ENCODE results near the gene NOVA2.

The NOVA2 gene

DNA sequence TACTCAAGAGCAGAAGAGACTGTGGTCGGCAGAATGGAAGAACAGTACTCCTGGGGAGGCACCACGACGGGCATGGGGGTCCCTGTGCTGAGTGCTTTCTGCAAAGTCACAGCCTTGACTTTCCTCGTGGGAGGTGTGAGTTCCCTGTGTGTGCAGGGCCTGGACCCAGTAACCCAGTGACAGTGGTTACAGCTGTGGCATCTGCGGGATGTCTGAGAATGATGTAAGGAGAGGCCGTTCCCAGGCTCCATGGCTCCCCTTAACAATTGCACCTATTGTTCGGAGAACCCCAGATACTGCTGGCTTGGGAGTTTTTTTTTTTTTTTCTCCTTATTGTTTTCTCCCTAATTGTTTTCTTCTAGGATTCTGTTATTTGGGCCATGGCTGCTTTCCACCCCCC is 54.0 kb downstream of the NOVA2 start:
- H3K4me1 ChIP-seq (ENCODE audit: insufficient read depth, low read length): peaks cover 24% of the 10 kb centered on the region
- H4K20me1 ChIP-seq (ENCODE audit: insufficient read depth, low read length): no peaks in the 10 kb centered on the region
- no peaks in the 10 kb centered on the region for H3K27me3 ChIP-seq (ENCODE audit: insufficient read depth, low read length, poor library complexity)
- ATAC-seq (ENCODE audit: insufficient read depth, low read depth) (no peak), DNase-seq (no peak)
- no peak overlapping the region for H3K4me2 ChIP-seq (ENCODE audit: insufficient read depth, low read length)
- no peak overlapping the region for H3K4me3 ChIP-seq (ENCODE audit: low read depth in 1 of 2, low read length in 2 of 2)
- H2AFZ ChIP-seq (ENCODE audit: low read depth, low read length): no peak overlapping the region
- no peak for TF ChIP-seq EZH2 (IDR thresholded peaks at IDR 0.05; ENCODE audit: borderline replicate concordance, low read depth, low read length, severe bottlenecking)
- TF ChIP-seq, protein P1, sequence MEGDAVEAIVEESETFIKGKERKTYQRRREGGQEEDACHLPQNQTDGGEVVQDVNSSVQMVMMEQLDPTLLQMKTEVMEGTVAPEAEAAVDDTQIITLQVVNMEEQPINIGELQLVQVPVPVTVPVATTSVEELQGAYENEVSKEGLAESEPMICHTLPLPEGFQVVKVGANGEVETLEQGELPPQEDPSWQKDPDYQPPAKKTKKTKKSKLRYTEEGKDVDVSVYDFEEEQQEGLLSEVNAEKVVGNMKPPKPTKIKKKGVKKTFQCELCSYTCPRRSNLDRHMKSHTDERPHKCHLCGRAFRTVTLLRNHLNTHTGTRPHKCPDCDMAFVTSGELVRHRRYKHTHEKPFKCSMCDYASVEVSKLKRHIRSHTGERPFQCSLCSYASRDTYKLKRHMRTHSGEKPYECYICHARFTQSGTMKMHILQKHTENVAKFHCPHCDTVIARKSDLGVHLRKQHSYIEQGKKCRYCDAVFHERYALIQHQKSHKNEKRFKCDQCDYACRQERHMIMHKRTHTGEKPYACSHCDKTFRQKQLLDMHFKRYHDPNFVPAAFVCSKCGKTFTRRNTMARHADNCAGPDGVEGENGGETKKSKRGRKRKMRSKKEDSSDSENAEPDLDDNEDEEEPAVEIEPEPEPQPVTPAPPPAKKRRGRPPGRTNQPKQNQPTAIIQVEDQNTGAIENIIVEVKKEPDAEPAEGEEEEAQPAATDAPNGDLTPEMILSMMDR (IDR thresholded peaks at IDR 0.05; ENCODE audit: borderline replicate concordance, extremely low read depth, low read length, poor library complexity, severe bottlenecking): no peak
- H3K36me3 ChIP-seq (ENCODE audit: insufficient read depth, low read length): no peaks in the 10 kb centered on the region
- H3K9ac ChIP-seq (ENCODE audit: low read depth, low read length): no peak overlapping the region
- H3K79me2 ChIP-seq (ENCODE audit: insufficient read depth, low read length): no peaks in the 10 kb centered on the region
- no peaks in the 10 kb centered on the region for H3K9me3 ChIP-seq (ENCODE audit: insufficient read depth, low read length, severe bottlenecking)
- no peak overlapping the region for H3K27ac ChIP-seq (ENCODE audit: low read length)

DNA sequence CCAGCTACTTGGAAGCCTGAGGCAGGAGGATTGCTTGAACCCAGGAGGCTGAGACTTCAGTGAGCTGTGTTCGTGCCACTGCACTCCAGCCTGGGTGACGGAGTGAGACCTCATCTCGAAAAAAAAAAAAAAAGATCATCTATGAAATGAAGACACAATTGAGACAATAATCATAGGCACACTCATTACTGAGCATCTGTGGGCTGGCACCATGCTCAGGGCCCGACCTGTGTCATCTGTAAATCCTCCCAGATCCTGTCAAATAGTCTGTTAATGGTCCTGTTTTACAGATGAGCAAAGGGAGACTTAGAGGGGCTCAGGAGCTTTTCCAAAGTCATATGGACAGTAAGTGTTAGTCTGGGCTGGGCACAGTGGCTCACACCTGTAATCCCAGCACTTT is 54.9 kb downstream of the NOVA2 start:
- H3K4me2 ChIP-seq (ENCODE audit: insufficient read depth, low read length): no peak overlapping the region
- DNase-seq: no peak
- ATAC-seq (ENCODE audit: insufficient read depth, low read depth): no peak
- H2AFZ ChIP-seq (ENCODE audit: low read depth, low read length): no peak overlapping the region
- no peak overlapping the region for H3K4me3 ChIP-seq (ENCODE audit: low read depth in 1 of 2, low read length in 2 of 2)
- H3K9ac ChIP-seq (ENCODE audit: low read depth, low read length): no peak overlapping the region
- H3K27me3 ChIP-seq (ENCODE audit: insufficient read depth, low read length, poor library complexity): no peaks in the 10 kb centered on the region
- H3K27ac ChIP-seq (ENCODE audit: low read length): no peak overlapping the region
- no peaks in the 10 kb centered on the region for H3K9me3 ChIP-seq (ENCODE audit: insufficient read depth, low read length, severe bottlenecking)
- H3K4me1 ChIP-seq (ENCODE audit: insufficient read depth, low read length): peaks cover 24% of the 10 kb centered on the region
- H3K36me3 ChIP-seq (ENCODE audit: insufficient read depth, low read length): no peaks in the 10 kb centered on the region
- no peak for TF ChIP-seq EZH2 (IDR thresholded peaks at IDR 0.05; ENCODE audit: borderline replicate concordance, low read depth, low read length, severe bottlenecking)
- TF ChIP-seq, protein P1 (IDR thresholded peaks at IDR 0.05; ENCODE audit: borderline replicate concordance, extremely low read depth, low read length, poor library complexity, severe bottlenecking): no peak
- no peaks in the 10 kb centered on the region for H3K79me2 ChIP-seq (ENCODE audit: insufficient read depth, low read length)
- no peaks in the 10 kb centered on the region for H4K20me1 ChIP-seq (ENCODE audit: insufficient read depth, low read length)

- no peak overlapping the region for H2AFZ ChIP-seq (ENCODE audit: low read depth, low read length)
- no peak overlapping the region for H3K27ac ChIP-seq (ENCODE audit: low read length)
- no peaks in the 10 kb centered on the region for H3K79me2 ChIP-seq (ENCODE audit: insufficient read depth, low read length)
- no peaks in the 10 kb centered on the region for H3K9me3 ChIP-seq (ENCODE audit: insufficient read depth, low read length, severe bottlenecking)
- no peaks in the 10 kb centered on the region for H3K27me3 ChIP-seq (ENCODE audit: insufficient read depth, low read length, poor library complexity)
- H3K4me3 ChIP-seq (ENCODE audit: low read depth in 1 of 2, low read length in 2 of 2): no peak overlapping the region
- no peak for TF ChIP-seq EZH2 (IDR thresholded peaks at IDR 0.05; ENCODE audit: borderline replicate concordance, low read depth, low read length, severe bottlenecking)
- TF ChIP-seq, protein P1 (IDR thresholded peaks at IDR 0.05; ENCODE audit: borderline replicate concordance, extremely low read depth, low read length, poor library complexity, severe bottlenecking): no peak
- no peaks in the 10 kb centered on the region for H4K20me1 ChIP-seq (ENCODE audit: insufficient read depth, low read length)
- ATAC-seq (ENCODE audit: insufficient read depth, low read depth): peak; percentile 87
- no peaks in the 10 kb centered on the region for H3K36me3 ChIP-seq (ENCODE audit: insufficient read depth, low read length)
- no peak overlapping the region for H3K4me2 ChIP-seq (ENCODE audit: insufficient read depth, low read length)
- peaks cover 24% of the 10 kb centered on the region for H3K4me1 ChIP-seq (ENCODE audit: insufficient read depth, low read length)
- no peak overlapping the region for H3K9ac ChIP-seq (ENCODE audit: low read depth, low read length)
- DNase-seq: peak; percentile 14
Measured at GRCh38 chr19:45917421-45918091, 56.1 kb downstream of the NOVA2 start.

All from DND-41 (cell line).